Ovary (tissue), 3 donors: ENCODE data around the gene POU6F2.

Source experiments
- POLR2A ChIP-seq: fragments of 450-650 bp; IDR thresholded peaks from one replicate; pipeline ENCODE4 v1.6.1; 2017; ENCODE audit warnings: antibody characterized with exemption, mild to moderate bottlenecking, moderate library complexity
- TF ChIP-seq, protein P1 (sequence below), 3 donors: fragments of 450-650 bp in 2 of 3; fragments of 200-600 bp in 1 of 3; IDR thresholded peaks; one replicate each; pipeline versions ENCODE4 v1.5.1 to v1.8.0; 2016 to 2022; ENCODE audit warnings: antibody characterized with exemption in 3 of 3, mild to moderate bottlenecking in 1 of 3
- donor health status: DM: no; HTN: no; CAD: no.

DNA sequence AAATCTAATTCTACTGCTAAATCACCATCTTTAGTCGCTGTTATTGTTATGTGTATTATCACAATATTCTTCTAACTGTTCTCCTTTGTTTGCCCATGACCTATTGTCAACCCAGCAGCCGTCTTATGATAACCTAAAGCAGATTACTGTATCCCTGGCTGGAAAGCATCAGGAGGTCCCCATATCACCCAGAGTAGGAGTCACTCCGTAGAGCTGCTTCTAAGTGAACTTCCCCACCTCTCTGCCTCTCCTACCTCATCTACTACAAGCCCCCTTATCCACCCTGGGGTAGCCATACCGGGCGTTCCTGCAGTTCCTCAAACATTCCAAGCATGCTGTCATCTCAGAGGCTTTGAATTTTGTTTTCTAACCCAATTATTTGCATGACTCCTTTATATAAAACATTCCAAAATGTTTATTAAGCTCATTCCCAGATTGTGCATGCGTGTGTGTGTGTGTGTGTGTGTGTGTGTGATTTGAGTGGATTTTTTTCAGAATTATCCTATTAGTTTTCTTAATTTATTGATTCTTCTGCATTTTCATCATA lies 39.7 kb downstream of the POU6F2 start:
- TF ChIP-seq POLR2A, result no peak
- TF ChIP-seq, protein P1, sequence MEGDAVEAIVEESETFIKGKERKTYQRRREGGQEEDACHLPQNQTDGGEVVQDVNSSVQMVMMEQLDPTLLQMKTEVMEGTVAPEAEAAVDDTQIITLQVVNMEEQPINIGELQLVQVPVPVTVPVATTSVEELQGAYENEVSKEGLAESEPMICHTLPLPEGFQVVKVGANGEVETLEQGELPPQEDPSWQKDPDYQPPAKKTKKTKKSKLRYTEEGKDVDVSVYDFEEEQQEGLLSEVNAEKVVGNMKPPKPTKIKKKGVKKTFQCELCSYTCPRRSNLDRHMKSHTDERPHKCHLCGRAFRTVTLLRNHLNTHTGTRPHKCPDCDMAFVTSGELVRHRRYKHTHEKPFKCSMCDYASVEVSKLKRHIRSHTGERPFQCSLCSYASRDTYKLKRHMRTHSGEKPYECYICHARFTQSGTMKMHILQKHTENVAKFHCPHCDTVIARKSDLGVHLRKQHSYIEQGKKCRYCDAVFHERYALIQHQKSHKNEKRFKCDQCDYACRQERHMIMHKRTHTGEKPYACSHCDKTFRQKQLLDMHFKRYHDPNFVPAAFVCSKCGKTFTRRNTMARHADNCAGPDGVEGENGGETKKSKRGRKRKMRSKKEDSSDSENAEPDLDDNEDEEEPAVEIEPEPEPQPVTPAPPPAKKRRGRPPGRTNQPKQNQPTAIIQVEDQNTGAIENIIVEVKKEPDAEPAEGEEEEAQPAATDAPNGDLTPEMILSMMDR (IDR thresholded peaks at IDR 0.05), result no peak
